22Rv1 (cell line): ENCODE measurements around the gene ATP6V0E2.

Source experiments
- ZFX ChIP-seq: fragments of 450-650 bp; IDR thresholded peaks from 2 replicates; pipeline ENCODE4 v1.6.1; 2017; ENCODE audit warnings: antibody characterized with exemption, borderline replicate concordance
- TF ChIP-seq, protein P1 (sequence below): fragments of 450-650 bp; IDR thresholded peaks from 2 replicates; pipeline ENCODE4 v1.5.1; 2017; ENCODE audit warnings: mild to moderate bottlenecking

DNA sequence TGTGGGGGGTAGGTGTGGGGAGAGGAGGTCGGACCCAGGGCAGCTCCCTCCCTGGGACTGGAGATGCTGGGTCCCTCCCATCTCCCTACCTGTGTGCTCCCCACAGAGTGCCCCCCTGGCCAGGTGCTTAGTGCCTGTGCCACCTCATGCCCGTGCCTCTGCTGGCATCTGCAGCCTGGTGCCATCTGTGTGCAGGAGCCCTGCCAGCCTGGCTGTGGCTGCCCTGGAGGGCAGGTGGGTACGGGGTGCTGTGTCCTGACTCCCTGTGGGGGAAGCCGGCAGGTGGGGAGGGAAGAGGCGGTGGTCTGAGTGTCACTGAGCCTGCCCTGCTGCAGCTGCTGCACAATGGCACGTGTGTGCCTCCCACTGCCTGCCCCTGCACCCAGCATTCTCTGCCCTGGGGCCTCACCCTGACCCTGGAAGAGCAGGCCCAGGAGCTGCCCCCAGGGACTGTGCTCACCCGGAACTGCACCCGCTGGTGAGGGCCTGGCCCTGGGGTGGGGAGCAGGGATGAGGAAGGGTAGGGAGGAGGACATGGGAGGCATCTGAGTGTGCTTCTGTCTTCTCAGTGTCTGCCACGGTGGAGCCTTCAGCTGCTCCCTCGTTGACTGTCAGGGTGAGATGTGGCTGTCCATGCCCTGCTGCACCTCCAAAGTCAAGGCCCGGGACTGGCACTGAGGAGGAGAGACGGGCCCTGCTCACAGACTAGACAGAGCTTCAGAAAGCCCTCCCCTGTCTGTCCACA, 47.3 kb upstream of the ATP6V0E2 start:
- TF ChIP-seq, protein P1, sequence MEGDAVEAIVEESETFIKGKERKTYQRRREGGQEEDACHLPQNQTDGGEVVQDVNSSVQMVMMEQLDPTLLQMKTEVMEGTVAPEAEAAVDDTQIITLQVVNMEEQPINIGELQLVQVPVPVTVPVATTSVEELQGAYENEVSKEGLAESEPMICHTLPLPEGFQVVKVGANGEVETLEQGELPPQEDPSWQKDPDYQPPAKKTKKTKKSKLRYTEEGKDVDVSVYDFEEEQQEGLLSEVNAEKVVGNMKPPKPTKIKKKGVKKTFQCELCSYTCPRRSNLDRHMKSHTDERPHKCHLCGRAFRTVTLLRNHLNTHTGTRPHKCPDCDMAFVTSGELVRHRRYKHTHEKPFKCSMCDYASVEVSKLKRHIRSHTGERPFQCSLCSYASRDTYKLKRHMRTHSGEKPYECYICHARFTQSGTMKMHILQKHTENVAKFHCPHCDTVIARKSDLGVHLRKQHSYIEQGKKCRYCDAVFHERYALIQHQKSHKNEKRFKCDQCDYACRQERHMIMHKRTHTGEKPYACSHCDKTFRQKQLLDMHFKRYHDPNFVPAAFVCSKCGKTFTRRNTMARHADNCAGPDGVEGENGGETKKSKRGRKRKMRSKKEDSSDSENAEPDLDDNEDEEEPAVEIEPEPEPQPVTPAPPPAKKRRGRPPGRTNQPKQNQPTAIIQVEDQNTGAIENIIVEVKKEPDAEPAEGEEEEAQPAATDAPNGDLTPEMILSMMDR, result no peak
- TF ChIP-seq ZFX, result no peak
